Spleen (tissue), 11 donors: ENCODE results near the gene GRIA1. TPM values are rescaled to one million over a fixed set of nuclear protein-coding genes. Genes with fewer than 3 reads are reported as not detected.

Source experiments
- DNase-seq: peaks from one replicate; pipeline ENCODE4 v3.0.0-alpha.2; 2020
- H3K27ac ChIP-seq, 8 donors: fragments of 200-600 bp; sonication (generic) in 7 of 8; 1 replicate in 4 of 8; 2 replicates in 4 of 8; pipeline versions ENCODE4 v1.5.0 to v1.8.0; 2016 to 2021; ENCODE audit warnings: inconsistent platforms in 4 of 8, mild to moderate bottlenecking in 4 of 8, moderate library complexity in 1 of 8
- H3K27me3 ChIP-seq, 7 donors: fragments of 200-600 bp; sonication (generic) in 6 of 7; replicated peaks in 1 of 7; 1 replicate in 4 of 7; 2 replicates in 3 of 7; pipeline versions ENCODE4 v1.5.0 to v1.8.0; 2016 to 2021; ENCODE audit warnings: inconsistent platforms in 3 of 7, mild to moderate bottlenecking in 1 of 7
- H3K36me3 ChIP-seq, 6 donors: fragments of 200-600 bp; sonication (generic) in 5 of 6; 1 replicate in 4 of 6; 2 replicates in 2 of 6; pipeline versions ENCODE4 v1.5.0 to v1.8.0; 2016 to 2021; ENCODE audit warnings: inconsistent platforms in 2 of 6
- H3K4me1 ChIP-seq, 6 donors: fragments of 200-600 bp; sonication (generic) in 5 of 6; 1 replicate in 3 of 6; 2 replicates in 3 of 6; pipeline versions ENCODE4 v1.5.0 to v1.8.0; 2016 to 2021; ENCODE audit warnings: inconsistent platforms in 3 of 6
- H3K4me3 ChIP-seq, 8 donors: fragments of 200-600 bp; sonication (generic) in 7 of 8; 1 replicate in 4 of 8; 2 replicates in 4 of 8; pipeline versions ENCODE4 v1.5.0 to v1.8.0; 2016 to 2021; ENCODE audit warnings: inconsistent platforms in 4 of 8, mild to moderate bottlenecking in 4 of 8, moderate library complexity in 2 of 8
- H3K9me3 ChIP-seq, 8 donors: fragments of 200-600 bp; sonication (generic) in 7 of 8; 1 replicate in 4 of 8; 2 replicates in 4 of 8; pipeline versions ENCODE4 v1.5.0 to v1.8.0; 2016 to 2021; ENCODE audit warnings: inconsistent platforms in 4 of 8
- CTCF ChIP-seq, 11 experiments: fragments of 200-600 bp in 7 of 11; fragments of 450-650 bp in 4 of 11; sonication (generic) in 4 of 11; IDR thresholded peaks in 8 of 11; conservative IDR thresholded peaks in 3 of 11; 1 replicate in 7 of 11; 2 replicates in 4 of 11; pipeline versions ENCODE4 v1.4.0 to v1.8.0; 2016 to 2021; ENCODE audit warnings: antibody characterized with exemption in 11 of 11, inconsistent platforms in 4 of 11, mild to moderate bottlenecking in 1 of 11
- POLR2A ChIP-seq, 3 donors: fragments of 450-650 bp; IDR thresholded peaks; one replicate each; pipeline ENCODE4 v1.5.1; 2017; ENCODE audit warnings: antibody characterized with exemption in 3 of 3, mild to moderate bottlenecking in 1 of 3
- POLR2AphosphoS5 ChIP-seq, 3 donors: sonication (generic); formaldehyde crosslinking; IDR thresholded peaks; one replicate each; pipeline ENCODE4 v1.5.1; 2017; ENCODE audit warnings: antibody characterized with exemption in 3 of 3
- WGBS, 5 donors: extraction: QIAGEN DNeasy Blood & Tissue Kit in 3 of 5; methylation state at CpG; one replicate each; pipeline versions ENCODE4 v1.1.5 to v1.1.7; 2013 to 2018; 5-methylcytosine and 5-hydroxymethylcytosine counted together
- intact Hi-C: fragments of 100-400 bp; cut with DNase I; formaldehyde crosslinking; loops from one replicate; pipeline ENCODE4 v1.15.0; 2023; ENCODE audit warnings: low total_unique reads
- polyA plus RNA-seq, 3 donors: library from polyadenylated mRNA; stranded (reverse); fragments of 200-250 nt; gene quantifications; one replicate each; pipeline ENCODE4 v1.2.1, GENCODE V29; 2013
- total RNA-seq, 7 donors: library from RNA; depleted of rRNA in 3 of 7; stranded (reverse); fragments of >200 nt in 3 of 7; fragmentation: NEBNext Ultra II Directional in 4 of 7; extraction: Animal tissue kit (Norgen Biotek cat#: 25700) in 4 of 7; gene quantifications; one replicate each; pipeline versions ENCODE4 v1.1.0 to v1.2.1, GENCODE V29; 2016 to 2021
- donor health status: healthy with polysubstance abuse.
- donor health status: DM: no; HTN: no; CAD: no; lungs with moderate emphysema.
- donor health status: DM: no; HTN: no; CAD: no.
- donor health status: Bipolar disorder and iron deficiency.
- donor health status: healthy.
- donor health status: DM: no; HTN: no; CAD: no.
- donor health status: DM: yes; HTN: yes; CAD: no.

GRIA1 gene
- total and polyA plus RNA-seq, 10 donors: 0.02 to 0.19 (median 0.09) TPM; not detected in 6

- Histone ChIP-seq H3K4me1 (no peaks in the 10 kb centered on the region), H3K9me3 (no peaks in the 10 kb centered on the region), H3K4me3 (no peak overlapping the region), H3K36me3 (no peaks in the 10 kb centered on the region), H3K27ac (no peak overlapping the region), H3K27me3 (no peaks in the 10 kb centered on the region)
- TF ChIP-seq POLR2AphosphoS5 (IDR thresholded peaks at IDR 0.05) (no peak), CTCF (IDR thresholded peaks at IDR 0.05 in 8 of 11, conservative IDR thresholded peaks at IDR 0.05 in 3 of 11) (peak in 2 of 11 experiments; percentile 12 to 20), POLR2A (IDR thresholded peaks at IDR 0.05) (no peak)
- DNase-seq: no peak
- intact Hi-C loops: no loop called here
- 87 to 93% (median 91%) methylated on average over 4 of the region's 4 CpGs for WGBS, 5 donors
Measured at GRCh38 chr5:153711755-153712154, 221.3 kb downstream of the GRIA1 start.

GRCh38 chr5:153712946-153713345, 222.5 kb downstream of the GRIA1 start:
- intact Hi-C loops: no loop called here
- WGBS, 5 donors: 63 to 90% (median 86%) methylated on average over 3 of the region's 3 CpGs
- H3K9me3 ChIP-seq: no peaks in the 10 kb centered on the region

GRCh38 chr5:153713943-153714342, 223.5 kb downstream of the GRIA1 start:
- WGBS, 5 donors: 81 to 90% (median 85%) methylated on average over 8 of the region's 8 CpGs

More at GRCh38 chr5:153712946-153713345, 222.5 kb downstream of the GRIA1 start:
- DNase-seq: no peak
- Histone ChIP-seq H3K27me3 (no peaks in the 10 kb centered on the region), H3K4me1 (no peaks in the 10 kb centered on the region), H3K36me3 (no peaks in the 10 kb centered on the region), H3K4me3 (no peak overlapping the region), H3K27ac (no peak overlapping the region)
- TF ChIP-seq CTCF (IDR thresholded peaks at IDR 0.05 in 8 of 11, conservative IDR thresholded peaks at IDR 0.05 in 3 of 11) (no peak), POLR2A (IDR thresholded peaks at IDR 0.05) (no peak), POLR2AphosphoS5 (IDR thresholded peaks at IDR 0.05) (no peak)

GRCh38 chr5:153714798-153715197, 224.3 kb downstream of the GRIA1 start:
- Histone ChIP-seq H3K4me3 (no peak overlapping the region), H3K4me1 (no peaks in the 10 kb centered on the region), H3K27me3 (no peaks in the 10 kb centered on the region), H3K27ac (no peak overlapping the region), H3K9me3 (no peaks in the 10 kb centered on the region), H3K36me3 (no peaks in the 10 kb centered on the region)
- intact Hi-C loops: no loop called here
- WGBS, 5 donors: 64 to 89% (median 70%) methylated on average over 2 of the region's 2 CpGs
- no peak for DNase-seq
- TF ChIP-seq POLR2AphosphoS5 (IDR thresholded peaks at IDR 0.05): no peak
- no peak for TF ChIP-seq CTCF (IDR thresholded peaks at IDR 0.05 in 8 of 11, conservative IDR thresholded peaks at IDR 0.05 in 3 of 11)
- no peak for TF ChIP-seq POLR2A (IDR thresholded peaks at IDR 0.05)

More at GRCh38 chr5:153713943-153714342, 223.5 kb downstream of the GRIA1 start:
- Histone ChIP-seq H3K36me3 (no peaks in the 10 kb centered on the region), H3K4me3 (no peak overlapping the region), H3K27ac (no peak overlapping the region), H3K27me3 (no peaks in the 10 kb centered on the region), H3K4me1 (no peaks in the 10 kb centered on the region), H3K9me3 (no peaks in the 10 kb centered on the region)
- TF ChIP-seq CTCF (IDR thresholded peaks at IDR 0.05 in 8 of 11, conservative IDR thresholded peaks at IDR 0.05 in 3 of 11): no peak
- no peak for TF ChIP-seq POLR2AphosphoS5 (IDR thresholded peaks at IDR 0.05)
- TF ChIP-seq POLR2A (IDR thresholded peaks at IDR 0.05): no peak
- intact Hi-C loops: no loop called here
- DNase-seq: no peak
